K562 (cell line): ENCODE measurements around the gene LANCL3. TPM values are rescaled to one million over a fixed set of nuclear protein-coding genes. Genes with fewer than 3 reads are reported as not detected.

Experiments used
- ATAC-seq: fragments of 200-7000 bp; cut with Tn5 transposase; 3 replicates; pipeline ENCODE4 v1.9.1; 2020; ENCODE audit warnings: moderate library complexity
- BruUV-seq: library from RNA; stranded (reverse); fragments of 400-500 nt; replicated peaks from 2 replicates; lab custom pipeline; 2021; lab: Mats Ljungman, UMichigan
- CTCF ChIA-PET: fragments of 300-600 bp; formaldehyde crosslinking; extraction: SDS; loops from one replicate; lab custom pipeline; 2021; ENCODE audit warnings: low intra/inter-chr PET ratio; lab: Yijun Ruan, JAX
- POLR2A ChIA-PET: fragments of 300-600, 350-650 bp; sonication (Branson Sonifier 250); formaldehyde crosslinking; extraction: SDS; loops from one replicate; lab custom pipeline; 2021; ENCODE audit warnings: antibody characterized with exemption, inconsistent platforms; lab: Yijun Ruan, JAX
- DNase-seq, 4 experiments: peaks; one replicate each; pipeline versions ENCODE4 v3.0.0 to v3.0.0-alpha.2; 2011 to 2018; ENCODE audit warnings: low spot score in 3 of 4, mixed read lengths in 3 of 4; ENCODE audit errors: extremely low read depth in 1 of 4
- FAIRE-seq: peaks from 2 replicates; lab custom pipeline; 2011; peaks lifted over from hg19 to GRCh38; lab: Jason Lieb, UNC
- H2AFZ ChIP-seq: 2 replicates; pipeline ENCODE4 v1.6.0; 2011; ENCODE audit warnings: low read depth, low read length, control low read depth, inconsistent platforms
- H3K27ac ChIP-seq: fragments of 200-600 bp; 3 replicates; pipeline ENCODE4 v1.8.0; 2011; ENCODE audit warnings: low read depth, mild to moderate bottlenecking, control low read depth, inconsistent platforms, low read length, moderate library complexity, mixed read lengths; ENCODE audit errors: extremely low read depth
- H3K27me3 ChIP-seq, 2 experiments: fragments of 300-600 bp in 1 of 2; 2 replicates in 1 of 2; 3 replicates in 1 of 2; pipeline versions ENCODE4 v1.6.0 to v1.8.0; 2011; ENCODE audit warnings: inconsistent platforms in 2 of 2, low read length in 2 of 2, mild to moderate bottlenecking in 1 of 2, mixed read lengths in 1 of 2, moderate library complexity in 1 of 2; ENCODE audit not compliant: control insufficient read depth in 2 of 2, insufficient read depth in 2 of 2
- H3K36me3 ChIP-seq: fragments of 300-600 bp; 3 replicates; pipeline ENCODE4 v1.8.0; 2011; ENCODE audit warnings: mild to moderate bottlenecking, low read length, inconsistent platforms; ENCODE audit not compliant: control insufficient read depth, insufficient read depth
- H3K4me1 ChIP-seq, 2 experiments: fragments of 200-600 bp in 1 of 2; replicated peaks in 1 of 2; 2 replicates in 1 of 2; 3 replicates in 1 of 2; pipeline versions ENCODE4 v1.5.1 to v1.8.0; 2011; ENCODE audit warnings: inconsistent platforms in 2 of 2, low read length in 2 of 2, mild to moderate bottlenecking in 1 of 2, mixed read lengths in 1 of 2, moderate library complexity in 1 of 2; ENCODE audit not compliant: control insufficient read depth in 2 of 2, insufficient read depth in 2 of 2
- H3K4me2 ChIP-seq: 2 replicates; pipeline ENCODE4 v1.6.1; 2011; ENCODE audit warnings: low read length, control low read depth, inconsistent platforms, mixed read lengths; ENCODE audit not compliant: insufficient read depth
- H3K4me3 ChIP-seq: fragments of 200-600 bp; sonication (generic), shearing (Covaris generic); 2 replicates; pipeline ENCODE4 v1.5.1; 2016; ENCODE audit warnings: control low read depth, inconsistent platforms
- H3K79me2 ChIP-seq: fragments of 200-600 bp; 3 replicates; pipeline ENCODE4 v1.8.0; 2011; ENCODE audit warnings: low read length, inconsistent platforms; ENCODE audit not compliant: control insufficient read depth, insufficient read depth
- H3K9ac ChIP-seq, 2 experiments: 2 replicates each; pipeline versions ENCODE4 v1.6.0 to v1.6.1; 2011; ENCODE audit warnings: low read depth in 2 of 2, low read length in 2 of 2, control low read depth in 1 of 2, inconsistent platforms in 1 of 2, mild to moderate bottlenecking in 1 of 2, mixed read lengths in 1 of 2; ENCODE audit not compliant: insufficient read depth in 1 of 2
- H3K9me1 ChIP-seq: one replicate; pipeline ENCODE4 v1.6.0; 2011; ENCODE audit warnings: inconsistent platforms, mild to moderate bottlenecking, low read length, moderate library complexity; ENCODE audit not compliant: control insufficient read depth, insufficient read depth
- H3K9me3 ChIP-seq: replicated peaks from 2 replicates; pipeline ENCODE4 v1.5.1; 2011; ENCODE audit warnings: low read depth, low read length, inconsistent platforms; ENCODE audit not compliant: control insufficient read depth, insufficient read depth
- H4K20me1 ChIP-seq: replicated peaks from 2 replicates; pipeline ENCODE4 v1.6.1; 2011; ENCODE audit warnings: low read length, inconsistent platforms, mixed read lengths; ENCODE audit not compliant: control insufficient read depth, insufficient read depth
- ARID1B ChIP-seq: fragments of 450-650 bp; IDR thresholded peaks from 2 replicates; pipeline ENCODE4 v1.6.1; 2016; ENCODE audit warnings: antibody characterized with exemption, mild to moderate bottlenecking, inconsistent platforms
- BHLHE40 ChIP-seq: IDR thresholded peaks from 2 replicates; pipeline ENCODE4 v1.6.1; 2011; ENCODE audit warnings: low read length, improper control_type of control experiment
- CBFA2T3 ChIP-seq: fragments of 450-650 bp; IDR thresholded peaks from 2 replicates; pipeline ENCODE4 v1.6.1; 2017
- FOXM1 ChIP-seq, 2 experiments: fragments of 450-650 bp in 1 of 2; sonication (generic) in 1 of 2; formaldehyde crosslinking in 1 of 2; IDR thresholded peaks; 2 replicates each; pipeline versions ENCODE4 v1.6.1 to v1.9.0; 2017 to 2022; ENCODE audit warnings: low read depth in 2 of 2, mild to moderate bottlenecking in 2 of 2, missing genetic modification reagents in 1 of 2, moderate library complexity in 1 of 2
- HDAC2 ChIP-seq: fragments of 450-650 bp; IDR thresholded peaks from 2 replicates; pipeline ENCODE4 v1.6.1; 2016; ENCODE audit warnings: mild to moderate bottlenecking
- KLF16 ChIP-seq: IDR thresholded peaks from 2 replicates; pipeline ENCODE4 v1.6.1; 2016; ENCODE audit warnings: antibody characterized with exemption
- PML ChIP-seq: IDR thresholded peaks from 2 replicates; pipeline ENCODE4 v1.6.1; 2012; ENCODE audit warnings: low read length, inconsistent platforms
- POLR2AphosphoS5 ChIP-seq: IDR thresholded peaks from 2 replicates; pipeline ENCODE4 v1.6.1; 2011; ENCODE audit warnings: mild to moderate bottlenecking, low read depth, low read length, moderate library complexity; ENCODE audit not compliant: control insufficient read depth, insufficient read depth
- RCOR1 ChIP-seq, 2 experiments: IDR thresholded peaks; 2 replicates each; pipeline ENCODE4 v1.6.1; 2012; ENCODE audit warnings: low read depth in 2 of 2, low read length in 2 of 2, borderline replicate concordance in 1 of 2, improper control_type of control experiment in 1 of 2
- SMAD4 ChIP-seq: fragments of 250-450 bp; sonication (Bioruptor Pico); conservative IDR thresholded peaks from 2 replicates; pipeline ENCODE4 v1.8.0; 2021; ENCODE audit warnings: inconsistent platforms, mild to moderate bottlenecking, moderate library complexity
- SMARCA4 ChIP-seq: fragments of 450-650 bp; IDR thresholded peaks from 2 replicates; pipeline ENCODE4 v1.6.1; 2016
- STAT5A ChIP-seq: IDR thresholded peaks from 2 replicates; pipeline ENCODE4 v1.6.1; 2012; ENCODE audit warnings: low read length, inconsistent platforms, borderline replicate concordance
- TAL1 ChIP-seq: fragments of 450-650 bp; IDR thresholded peaks from 2 replicates; pipeline ENCODE4 v1.6.1; 2016; ENCODE audit warnings: mild to moderate bottlenecking
- TCFL5 ChIP-seq: fragments of 250-450 bp; sonication (Bioruptor Pico); conservative IDR thresholded peaks from 2 replicates; pipeline ENCODE4 v1.6.1; 2021; ENCODE audit warnings: mild to moderate bottlenecking, moderate library complexity, matching md5 sums
- TEAD2 ChIP-seq: fragments of 450-650 bp; IDR thresholded peaks from 2 replicates; pipeline ENCODE4 v1.6.1; 2016; ENCODE audit warnings: missing genetic modification characterization, control low read depth, missing compliant biosample characterization
- TEAD4 ChIP-seq, 2 experiments: sonication (generic) in 1 of 2; formaldehyde crosslinking in 1 of 2; IDR thresholded peaks; 2 replicates each; pipeline versions ENCODE4 v1.6.1 to v1.8.0; 2012 to 2022; ENCODE audit warnings: borderline replicate concordance in 1 of 2, inconsistent platforms in 1 of 2, low read length in 1 of 2, mild to moderate bottlenecking in 1 of 2, missing genetic modification reagents in 1 of 2
- XRCC3 ChIP-seq: fragments of 450-650 bp; IDR thresholded peaks from 2 replicates; pipeline ENCODE4 v1.6.1; 2017; ENCODE audit warnings: mild to moderate bottlenecking, moderate library complexity
- WGBS: fragments of 100-300 bp; shearing (Covaris generic); methylation state at CpG from one replicate; pipeline ENCODE4 v1.1.6; 2016; ENCODE audit warnings: low coverage, mixed read lengths; ENCODE audit not compliant: insufficient coverage; ENCODE audit errors: missing lambda C conversion rate; 5-methylcytosine and 5-hydroxymethylcytosine counted together
- in situ Hi-C: fragments of 300-500 bp; cut with MboI; formaldehyde crosslinking; loops from 4 replicates; pipeline ENCODE4 v1.15.0; 2018; ENCODE audit warnings: inconsistent platforms, mixed read lengths
- intact Hi-C: fragments of 100-400 bp; cut with micrococcal nuclease; formaldehyde crosslinking; loops from 2 replicates; pipeline ENCODE4 v1.14.2; 2022
- polyA plus RNA-seq, 8 experiments: library from polyadenylated mRNA; depleted of rRNA in 4 of 8; stranded (reverse) in 5 of 8; unstranded in 3 of 8; fragments of >200 nt; fragmentation: Nextera tagmentation in 2 of 8; fragmentation: Illumina TruSeq in 1 of 8; extraction: Ambion mirVana in 2 of 8; extraction: Trizol in 1 of 8; gene quantifications; 2 replicates each; pipeline versions ENCODE4 v1.2.1 to v1.2.3, GENCODE V29; 2011 to 2014; ENCODE audit warnings: inconsistent platforms in 1 of 8, missing spikeins in 1 of 8
- total RNA-seq, 7 experiments: library from RNA; depleted of rRNA in 6 of 7; stranded (reverse); fragments of >200 nt in 6 of 7; fragmentation: Illumina TruSeq in 2 of 7; extraction: Trizol in 2 of 7; gene quantifications; 2 replicates each; pipeline versions ENCODE4 v1.2.1 to v1.2.3, GENCODE V29; 2011 to 2021; ENCODE audit warnings: low replicate concordance in 1 of 7
- TF ChIP-seq, protein P1 (sequence below): fragments of 250-450 bp; sonication (Bioruptor Pico); IDR thresholded peaks from 2 replicates; pipeline ENCODE4 v1.6.1; 2021; ENCODE audit warnings: mild to moderate bottlenecking

The LANCL3 gene
- total and polyA plus RNA-seq, 9 of the 15 experiments (the other 6 are each of a cell fraction or from before 2014, with no cell fraction given) = 0.41 to 1.5 (median 0.58) TPM

- no peak overlapping the region for H3K27ac ChIP-seq
- in situ Hi-C loops = no loop called here
- no peak for ATAC-seq
- CTCF ChIA-PET = no interaction called here
- no peak for TF ChIP-seq TCFL5 (CRISPR knock-in tag)
- TF ChIP-seq TEAD2 = no peak
- no peak for TF ChIP-seq XRCC3
- TF ChIP-seq, all 486 proteins: peak for 0
- no peak overlapping the region for H3K9ac ChIP-seq
- intact Hi-C loops = no loop called here
- BruUV-seq = no TSS peak
- no peaks in the 10 kb centered on the region for H3K9me3 ChIP-seq
- FAIRE-seq (no peak), DNase-seq (no peak)
- H3K4me3 ChIP-seq = no peak overlapping the region
- H3K79me2 ChIP-seq = no peaks in the 10 kb centered on the region
- H3K27me3 ChIP-seq = no peaks in the 10 kb centered on the region
- WGBS = 45% methylated on average over 1 of the region's 1 CpG
- no peak overlapping the region for H2AFZ ChIP-seq
- POLR2A ChIA-PET = no interaction called here
- no peaks in the 10 kb centered on the region for H3K36me3 ChIP-seq
- H3K4me1 ChIP-seq = peaks cover 0 to 17% of the 10 kb centered on the region in 2 experiments; a peak in 2 of 5 replicates
- H3K4me2 ChIP-seq = no peak overlapping the region
- H3K9me1 ChIP-seq = no peaks in the 10 kb centered on the region
- no peaks in the 10 kb centered on the region for H4K20me1 ChIP-seq
Measured at GRCh38 chrX:37679230-37679629, 107.8 kb downstream of the LANCL3 start.

GRCh38 chrX:37679888-37680287 is 108.4 kb downstream of the LANCL3 start:
- peak; percentile 22 to 61 (median 31) for DNase-seq
- ChIA-PET CTCF (no interaction called here), POLR2A (no interaction called here)
- intact Hi-C loops (loop anchor here (2.0 kb wide), 1 partner anchor 27 kb away; no protein-coding TSS in a partner anchor), in situ Hi-C loops (no loop called here)
- H3K36me3 ChIP-seq = no peaks in the 10 kb centered on the region
- no peaks in the 10 kb centered on the region for H3K27me3 ChIP-seq
- WGBS = 0% methylated on average over 1 of the region's 1 CpG
- no peaks in the 10 kb centered on the region for H3K9me1 ChIP-seq
- no peak overlapping the region for H3K27ac ChIP-seq
- no TSS peak for BruUV-seq
- no peak overlapping the region for H3K4me2 ChIP-seq
- ATAC-seq = peak; percentile 79
- no peaks in the 10 kb centered on the region for H4K20me1 ChIP-seq
- H3K79me2 ChIP-seq = no peaks in the 10 kb centered on the region
- no peak overlapping the region for H2AFZ ChIP-seq
- no peak overlapping the region for H3K4me3 ChIP-seq
- FAIRE-seq = peak; percentile 74
- no peak overlapping the region for H3K9ac ChIP-seq
- H3K9me3 ChIP-seq = no peaks in the 10 kb centered on the region
- H3K4me1 ChIP-seq = peaks cover 0 to 23% of the 10 kb centered on the region in 2 experiments; a peak in 2 of 5 replicates
- TF ChIP-seq, protein P1, sequence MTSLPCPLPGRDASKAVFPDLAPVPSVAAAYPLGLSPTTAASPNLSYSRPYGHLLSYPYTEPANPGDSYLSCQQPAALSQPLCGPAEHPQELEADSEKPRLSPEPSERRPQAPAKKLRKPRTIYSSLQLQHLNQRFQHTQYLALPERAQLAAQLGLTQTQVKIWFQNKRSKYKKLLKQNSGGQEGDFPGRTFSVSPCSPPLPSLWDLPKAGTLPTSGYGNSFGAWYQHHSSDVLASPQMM = no peak
- TF ChIP-seq KLF16 (peak; percentile 57; the same call in 1 of the 2 replicates), FOXM1 (IDR thresholded peaks at IDR 0.05; ENCODE audit: low read depth) (0 out of 2 replicates have a peak, but pooled peaks have one; percentile 18), FOXM1 (CRISPR knock-in tag; IDR thresholded peaks at IDR 0.05; ENCODE audit: low read depth) (no peak), HDAC2 (peak; percentile 53; the same call in 1 of the 2 replicates), STAT5A (peak; percentile 23; the same call in 1 of the 2 replicates), PML (peak; percentile 50; the same call in 1 of the 2 replicates), POLR2AphosphoS5 (peak; percentile 49; the same call in 1 of the 2 replicates), BHLHE40 (peak; percentile 8; the same call in 1 of the 2 replicates), SMAD4 (CRISPR knock-in tag) (peak; percentile 53; the same call in 1 of the 2 replicates), TEAD4 (IDR thresholded peaks at IDR 0.05; ENCODE audit: low read length) (peak; percentile 85), TEAD4 (CRISPR knock-in tag; IDR thresholded peaks at IDR 0.05; ENCODE audit: borderline replicate concordance) (no peak), TAL1 (peak; percentile 80), SMARCA4 (peak; percentile 30; the same call in 1 of the 2 replicates), ARID1B (peak; percentile 84), RCOR1 (IDR thresholded peaks at IDR 0.05; ENCODE audit: borderline replicate concordance in 1 of 2, low read depth in 2 of 2, low read length in 2 of 2) (peak in 1 of 2 experiments; percentile 91; a peak in 3 of 4 replicates), CBFA2T3 (peak; percentile 87)
